HEK293 (cell line): ENCODE results near the gene LGALS4.

Experiments used
- BCL11A ChIP-seq: fragments of 450-650 bp; formaldehyde crosslinking; IDR thresholded peaks from 2 replicates; pipeline ENCODE4 v1.5.1; 2016; ENCODE audit warnings: low read depth, missing biosample characterization, missing genetic modification characterization
- GLI4 ChIP-seq: fragments of 450-650 bp; formaldehyde crosslinking; IDR thresholded peaks from 2 replicates; pipeline ENCODE4 v1.5.1; 2016; ENCODE audit warnings: missing biosample characterization, missing genetic modification characterization
- HIC1 ChIP-seq: fragments of 450-650 bp; formaldehyde crosslinking; IDR thresholded peaks from 2 replicates; pipeline ENCODE4 v1.5.1; 2016; ENCODE audit warnings: missing biosample characterization, missing genetic modification characterization
- KLF7 ChIP-seq: fragments of 450-650 bp; formaldehyde crosslinking; IDR thresholded peaks from 2 replicates; pipeline ENCODE4 v1.5.1; 2016; ENCODE audit warnings: missing biosample characterization, missing genetic modification characterization, borderline replicate concordance
- MEIS1 ChIP-seq: sonication (generic); formaldehyde crosslinking; IDR thresholded peaks from 2 replicates; pipeline ENCODE4 v1.8.1; 2022; ENCODE audit warnings: missing genetic modification reagents, mild to moderate bottlenecking, borderline replicate concordance
- OSR2 ChIP-seq: fragments of 450-650 bp; formaldehyde crosslinking; IDR thresholded peaks from 2 replicates; pipeline ENCODE4 v1.5.1; 2016; ENCODE audit warnings: missing biosample characterization, missing genetic modification characterization
- PRDM10 ChIP-seq: fragments of 450-650 bp; formaldehyde crosslinking; IDR thresholded peaks from 2 replicates; pipeline ENCODE4 v1.5.1; 2016; ENCODE audit warnings: missing biosample characterization, missing genetic modification characterization
- SP7 ChIP-seq: fragments of 450-650 bp; formaldehyde crosslinking; IDR thresholded peaks from 2 replicates; pipeline ENCODE4 v1.5.1; 2016; ENCODE audit warnings: missing biosample characterization, missing genetic modification characterization
- ZBTB26 ChIP-seq: fragments of 450-650 bp; formaldehyde crosslinking; optimal IDR thresholded peaks from 2 replicates; pipeline ENCODE3; 2016; ENCODE audit warnings: missing biosample characterization, mild to moderate bottlenecking, missing genetic modification characterization
- ZNF311 ChIP-seq: fragments of 450-650 bp; formaldehyde crosslinking; IDR thresholded peaks from 2 replicates; pipeline ENCODE4 v1.5.1; 2017; ENCODE audit warnings: missing biosample characterization, missing genetic modification characterization, borderline replicate concordance
- ZNF366 ChIP-seq: fragments of 450-650 bp; formaldehyde crosslinking; conservative IDR thresholded peaks from 2 replicates; pipeline ENCODE4 v1.5.1; 2016; ENCODE audit warnings: missing biosample characterization, missing genetic modification characterization
- ZNF394 ChIP-seq: fragments of 450-650 bp; formaldehyde crosslinking; IDR thresholded peaks from 2 replicates; pipeline ENCODE4 v1.5.1; 2016; ENCODE audit warnings: missing biosample characterization, missing genetic modification characterization, mild to moderate bottlenecking, moderate library complexity, borderline replicate concordance
- ZNF426 ChIP-seq: fragments of 450-650 bp; formaldehyde crosslinking; IDR thresholded peaks from 2 replicates; pipeline ENCODE4 v1.5.1; 2017; ENCODE audit warnings: missing biosample characterization, missing genetic modification characterization, mild to moderate bottlenecking, inconsistent platforms, moderate library complexity
- ZNF501 ChIP-seq: fragments of 450-650 bp; formaldehyde crosslinking; IDR thresholded peaks from 2 replicates; pipeline ENCODE4 v1.5.1; 2016; ENCODE audit warnings: missing biosample characterization, missing genetic modification characterization
- ZNF624 ChIP-seq: fragments of 450-650 bp; formaldehyde crosslinking; IDR thresholded peaks from 2 replicates; pipeline ENCODE4 v1.5.1; 2017; ENCODE audit warnings: missing biosample characterization, missing genetic modification characterization
- ZNF654 ChIP-seq: fragments of 450-650 bp; formaldehyde crosslinking; IDR thresholded peaks from 2 replicates; pipeline ENCODE4 v1.5.1; 2016; ENCODE audit warnings: low read depth, missing biosample characterization, missing genetic modification characterization
- ZNF677 ChIP-seq: fragments of 450-650 bp; IDR thresholded peaks from 2 replicates; pipeline ENCODE4 v1.5.0; 2018; ENCODE audit warnings: missing biosample characterization, mild to moderate bottlenecking, missing genetic modification characterization, moderate library complexity
- ZNF843 ChIP-seq: fragments of 450-650 bp; formaldehyde crosslinking; IDR thresholded peaks from 2 replicates; pipeline ENCODE4 v1.5.1; 2016; ENCODE audit warnings: missing biosample characterization, missing genetic modification characterization
- ZSCAN16 ChIP-seq: fragments of 450-650 bp; formaldehyde crosslinking; IDR thresholded peaks from 2 replicates; pipeline ENCODE4 v1.5.1; 2016; ENCODE audit warnings: missing biosample characterization, missing genetic modification characterization
- ZSCAN23 ChIP-seq: fragments of 450-650 bp; formaldehyde crosslinking; IDR thresholded peaks from 2 replicates; pipeline ENCODE4 v1.5.1; 2016; ENCODE audit warnings: missing biosample characterization, missing genetic modification characterization
- ZSCAN4 ChIP-seq: fragments of 450-650 bp; formaldehyde crosslinking; IDR thresholded peaks from 2 replicates; pipeline ENCODE4 v1.5.1; 2017; ENCODE audit warnings: missing biosample characterization, missing genetic modification characterization
- TF ChIP-seq, protein P1 (sequence below): fragments of 450-650 bp; formaldehyde crosslinking; IDR thresholded peaks from 2 replicates; pipeline ENCODE4 v1.5.1; 2016; ENCODE audit warnings: missing biosample characterization, missing genetic modification characterization
- TF ChIP-seq, protein P2 (sequence below): fragments of 450-650 bp; formaldehyde crosslinking; IDR thresholded peaks from 2 replicates; pipeline ENCODE4 v1.5.1; 2016; ENCODE audit warnings: missing biosample characterization, missing genetic modification characterization
- TF ChIP-seq, protein P3 (sequence below): fragments of 450-650 bp; formaldehyde crosslinking; IDR thresholded peaks from 2 replicates; pipeline ENCODE4 v1.5.1; 2017; ENCODE audit warnings: missing biosample characterization, missing genetic modification characterization

The LGALS4 gene

GRCh38 chr19:38849147-38849859 is 36.6 kb upstream of the LGALS4 start (continued):
- TF ChIP-seq ZBTB26 (tag by site-specific recombination) (peak; percentile 99), SP7 (tag by site-specific recombination) (peak; percentile 58; the same call in 1 of the 2 replicates), GLI4 (tag by site-specific recombination) (no peak), ZNF366 (tag by site-specific recombination) (peak; percentile 42), HIC1 (peak; percentile 58; the same call in 1 of the 2 replicates), KLF7 (tag by site-specific recombination) (peak; percentile 95; the same call in 1 of the 2 replicates), ZNF654 (tag by site-specific recombination) (no peak), ZNF843 (tag by site-specific recombination) (no peak), ZNF501 (tag by site-specific recombination) (peak; percentile 94; the same call in 1 of the 2 replicates), ZNF426 (tag by site-specific recombination) (no peak), ZNF624 (no peak), ZSCAN4 (no peak), ZSCAN23 (tag by site-specific recombination) (no peak), MEIS1 (CRISPR knock-in tag) (no peak), ZSCAN16 (tag by site-specific recombination) (0 out of 2 replicates have a peak, but pooled peaks have one; percentile 32), OSR2 (tag by site-specific recombination) (0 out of 2 replicates have a peak, but pooled peaks have one; percentile 22), BCL11A (tag by site-specific recombination) (no peak), ZNF394 (tag by site-specific recombination) (peak; percentile 31; the same call in 1 of the 2 replicates), ZNF677 (peak; percentile 78; the same call in 1 of the 2 replicates), PRDM10 (peak; percentile 17; the same call in 1 of the 2 replicates), ZNF311 (tag by site-specific recombination) (no peak)
- TF ChIP-seq, protein P1, sequence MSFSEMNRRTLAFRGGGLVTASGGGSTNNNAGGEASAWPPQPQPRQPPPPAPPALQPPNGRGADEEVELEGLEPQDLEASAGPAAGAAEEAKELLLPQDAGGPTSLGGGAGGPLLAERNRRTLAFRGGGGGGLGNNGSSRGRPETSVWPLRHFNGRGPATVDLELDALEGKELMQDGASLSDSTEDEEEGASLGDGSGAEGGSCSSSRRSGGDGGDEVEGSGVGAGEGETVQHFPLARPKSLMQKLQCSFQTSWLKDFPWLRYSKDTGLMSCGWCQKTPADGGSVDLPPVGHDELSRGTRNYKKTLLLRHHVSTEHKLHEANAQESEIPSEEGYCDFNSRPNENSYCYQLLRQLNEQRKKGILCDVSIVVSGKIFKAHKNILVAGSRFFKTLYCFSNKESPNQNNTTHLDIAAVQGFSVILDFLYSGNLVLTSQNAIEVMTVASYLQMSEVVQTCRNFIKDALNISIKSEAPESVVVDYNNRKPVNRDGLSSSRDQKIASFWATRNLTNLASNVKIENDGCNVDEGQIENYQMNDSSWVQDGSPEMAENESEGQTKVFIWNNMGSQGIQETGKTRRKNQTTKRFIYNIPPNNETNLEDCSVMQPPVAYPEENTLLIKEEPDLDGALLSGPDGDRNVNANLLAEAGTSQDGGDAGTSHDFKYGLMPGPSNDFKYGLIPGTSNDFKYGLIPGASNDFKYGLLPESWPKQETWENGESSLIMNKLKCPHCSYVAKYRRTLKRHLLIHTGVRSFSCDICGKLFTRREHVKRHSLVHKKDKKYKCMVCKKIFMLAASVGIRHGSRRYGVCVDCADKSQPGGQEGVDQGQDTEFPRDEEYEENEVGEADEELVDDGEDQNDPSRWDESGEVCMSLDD, result peak; percentile 97
- TF ChIP-seq, protein P2, sequence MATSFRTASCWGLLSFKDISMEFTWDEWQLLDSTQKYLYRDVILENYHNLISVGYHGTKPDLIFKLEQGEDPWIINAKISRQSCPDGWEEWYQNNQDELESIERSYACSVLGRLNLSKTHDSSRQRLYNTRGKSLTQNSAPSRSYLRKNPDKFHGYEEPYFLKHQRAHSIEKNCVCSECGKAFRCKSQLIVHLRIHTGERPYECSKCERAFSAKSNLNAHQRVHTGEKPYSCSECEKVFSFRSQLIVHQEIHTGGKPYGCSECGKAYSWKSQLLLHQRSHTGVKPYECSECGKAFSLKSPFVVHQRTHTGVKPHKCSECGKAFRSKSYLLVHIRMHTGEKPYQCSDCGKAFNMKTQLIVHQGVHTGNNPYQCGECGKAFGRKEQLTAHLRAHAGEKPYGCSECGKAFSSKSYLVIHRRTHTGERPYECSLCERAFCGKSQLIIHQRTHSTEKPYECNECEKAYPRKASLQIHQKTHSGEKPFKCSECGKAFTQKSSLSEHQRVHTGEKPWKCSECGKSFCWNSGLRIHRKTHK (tag by site-specific recombination), result no peak
- TF ChIP-seq, protein P3, sequence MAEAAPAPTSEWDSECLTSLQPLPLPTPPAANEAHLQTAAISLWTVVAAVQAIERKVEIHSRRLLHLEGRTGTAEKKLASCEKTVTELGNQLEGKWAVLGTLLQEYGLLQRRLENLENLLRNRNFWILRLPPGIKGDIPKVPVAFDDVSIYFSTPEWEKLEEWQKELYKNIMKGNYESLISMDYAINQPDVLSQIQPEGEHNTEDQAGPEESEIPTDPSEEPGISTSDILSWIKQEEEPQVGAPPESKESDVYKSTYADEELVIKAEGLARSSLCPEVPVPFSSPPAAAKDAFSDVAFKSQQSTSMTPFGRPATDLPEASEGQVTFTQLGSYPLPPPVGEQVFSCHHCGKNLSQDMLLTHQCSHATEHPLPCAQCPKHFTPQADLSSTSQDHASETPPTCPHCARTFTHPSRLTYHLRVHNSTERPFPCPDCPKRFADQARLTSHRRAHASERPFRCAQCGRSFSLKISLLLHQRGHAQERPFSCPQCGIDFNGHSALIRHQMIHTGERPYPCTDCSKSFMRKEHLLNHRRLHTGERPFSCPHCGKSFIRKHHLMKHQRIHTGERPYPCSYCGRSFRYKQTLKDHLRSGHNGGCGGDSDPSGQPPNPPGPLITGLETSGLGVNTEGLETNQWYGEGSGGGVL (tag by site-specific recombination), result peak; percentile 60
